Measurements from ENCODE around the gene SLF1.
A peak's percentile ranks its signal among the peaks of the same experiment; 100 is the strongest.
"Not testable (repeated sequence)": the region's sequence is repeated elsewhere in the genome, so short reads cannot be mapped to it uniquely, and the experiment has no call there.

SLF1 gene

GRCh38 chr5:94618493-94619328 lies at the start of gene SLF1, which contains the start of gene KIAA0825:
TSS of gene SLF1 (plus strand) at chr5:94618669. CDS start at chr5:94628811, 10,142 bp downstream.
TSS of gene KIAA0825 (minus strand) at chr5:94618604. CDS start at chr5:94537126, 81,478 bp downstream.
- peak; percentile 94 for DNase-seq (ENCODE audit: low read depth)
- H3K4me3 ChIP-seq (ENCODE audit: low read length): peak within 1 kb of the TSS; percentile 85
- TF ChIP-seq, protein P1, sequence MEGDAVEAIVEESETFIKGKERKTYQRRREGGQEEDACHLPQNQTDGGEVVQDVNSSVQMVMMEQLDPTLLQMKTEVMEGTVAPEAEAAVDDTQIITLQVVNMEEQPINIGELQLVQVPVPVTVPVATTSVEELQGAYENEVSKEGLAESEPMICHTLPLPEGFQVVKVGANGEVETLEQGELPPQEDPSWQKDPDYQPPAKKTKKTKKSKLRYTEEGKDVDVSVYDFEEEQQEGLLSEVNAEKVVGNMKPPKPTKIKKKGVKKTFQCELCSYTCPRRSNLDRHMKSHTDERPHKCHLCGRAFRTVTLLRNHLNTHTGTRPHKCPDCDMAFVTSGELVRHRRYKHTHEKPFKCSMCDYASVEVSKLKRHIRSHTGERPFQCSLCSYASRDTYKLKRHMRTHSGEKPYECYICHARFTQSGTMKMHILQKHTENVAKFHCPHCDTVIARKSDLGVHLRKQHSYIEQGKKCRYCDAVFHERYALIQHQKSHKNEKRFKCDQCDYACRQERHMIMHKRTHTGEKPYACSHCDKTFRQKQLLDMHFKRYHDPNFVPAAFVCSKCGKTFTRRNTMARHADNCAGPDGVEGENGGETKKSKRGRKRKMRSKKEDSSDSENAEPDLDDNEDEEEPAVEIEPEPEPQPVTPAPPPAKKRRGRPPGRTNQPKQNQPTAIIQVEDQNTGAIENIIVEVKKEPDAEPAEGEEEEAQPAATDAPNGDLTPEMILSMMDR (IDR thresholded peaks at IDR 0.05; ENCODE audit: insufficient read depth, low read depth, low read length, missing control alignments): no peak

DNA sequence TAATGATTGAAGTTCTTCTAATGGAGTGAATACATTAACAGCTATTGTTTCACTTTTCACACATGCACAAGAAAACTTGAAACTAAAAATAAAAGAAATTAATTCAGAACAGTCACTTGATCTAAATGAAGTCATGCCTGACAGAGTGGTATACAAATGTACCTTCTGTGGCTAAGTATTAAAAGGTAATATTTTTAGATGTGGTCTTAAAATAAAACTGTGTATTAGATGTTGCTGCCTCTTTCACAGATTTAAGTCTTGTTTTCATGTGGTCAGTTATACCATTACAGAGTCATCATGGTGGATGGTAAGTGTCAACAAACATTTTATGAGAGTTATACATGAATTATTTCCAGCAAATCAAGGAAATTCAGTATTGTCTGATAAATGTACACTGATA lies 47.1 kb upstream of the SLF1 start:
- TF ChIP-seq, protein P1 (IDR thresholded peaks at IDR 0.05; ENCODE audit: insufficient read depth, low read depth, low read length, missing control alignments): no peak
- no peak for DNase-seq (ENCODE audit: low read depth)
- H3K4me3 ChIP-seq (ENCODE audit: low read length): no peak overlapping the region

DNA sequence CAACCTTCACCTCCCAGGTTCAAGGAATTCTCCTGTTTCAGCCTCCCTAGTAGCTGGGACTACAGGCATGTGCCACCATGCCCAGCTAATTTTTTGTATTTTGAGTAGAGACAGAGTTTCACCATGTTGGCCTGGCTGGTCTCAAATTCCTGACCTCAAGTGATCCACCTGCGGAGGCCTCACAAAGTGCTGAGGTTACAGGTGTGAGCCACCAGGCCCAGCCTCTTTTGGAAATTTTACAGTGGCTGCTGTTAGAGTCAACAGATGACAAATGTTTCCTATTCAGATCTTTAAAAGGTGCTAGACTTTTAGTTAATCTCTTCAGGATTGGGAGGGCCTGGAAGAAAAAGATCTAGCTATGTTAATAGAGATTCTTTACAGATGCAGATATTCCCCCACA lies 45.1 kb upstream of the SLF1 start:
- not testable (repeated sequence) for H3K4me3 ChIP-seq (ENCODE audit: low read length); DNase-seq (ENCODE audit: low read depth)

DNA sequence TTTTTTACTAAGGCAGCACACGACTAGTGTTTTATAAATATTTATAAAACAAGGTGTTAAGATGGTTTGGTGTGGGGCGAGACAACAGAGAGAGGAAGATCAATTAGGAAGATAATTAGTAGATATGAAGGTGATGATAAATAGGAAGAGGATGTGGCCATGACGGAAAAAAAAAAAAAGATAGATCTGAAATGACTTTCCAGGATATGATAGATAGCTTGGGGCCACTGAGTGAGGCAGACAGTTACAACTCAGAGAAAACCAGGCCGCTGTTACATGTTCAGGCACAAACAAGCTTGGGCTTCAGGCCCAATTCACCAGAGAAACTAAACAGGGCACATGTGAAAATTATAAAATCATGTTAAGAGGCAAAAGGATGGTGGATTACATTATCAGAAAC lies 43.3 kb upstream of the SLF1 start:
- TF ChIP-seq, protein P1 (IDR thresholded peaks at IDR 0.05; ENCODE audit: insufficient read depth, low read depth, low read length, missing control alignments): no peak
- peak; percentile 65 for DNase-seq (ENCODE audit: low read depth)
- H3K4me3 ChIP-seq (ENCODE audit: low read length): no peak overlapping the region

DNA sequence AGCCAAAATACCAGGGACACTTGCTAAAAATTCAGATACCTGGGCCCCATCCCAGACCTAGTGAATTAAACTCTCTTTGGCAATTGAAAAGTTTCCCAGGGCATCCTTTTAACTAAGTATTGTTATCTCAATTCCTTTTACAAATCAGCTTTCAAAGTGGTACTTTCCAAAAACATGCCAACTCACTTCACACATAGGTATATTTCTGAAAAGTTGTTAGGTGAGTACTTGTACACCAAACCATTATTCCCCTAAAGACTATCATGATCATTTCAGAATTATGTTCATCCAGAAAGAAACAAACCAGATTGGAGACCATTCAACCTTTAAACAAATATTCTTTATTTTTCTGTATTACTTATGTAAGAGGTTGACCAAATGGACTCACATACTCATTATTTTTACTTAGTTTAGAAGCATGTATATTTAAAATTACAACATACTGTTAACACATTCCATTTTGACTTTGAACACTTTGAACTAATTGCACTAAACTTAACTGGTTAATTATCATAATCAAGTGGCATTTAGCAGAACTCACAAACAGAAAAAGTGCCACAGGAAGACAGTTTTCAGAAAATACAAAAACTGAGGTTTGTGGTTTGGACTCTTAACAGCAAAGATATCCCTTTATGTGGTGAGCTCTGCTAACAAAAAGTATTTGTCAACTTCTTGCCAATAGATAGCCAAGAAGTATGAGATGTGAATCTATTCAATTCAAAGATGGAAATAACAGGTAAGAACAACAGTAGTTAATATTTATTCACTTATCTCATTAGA lies 40.8 kb upstream of the SLF1 start:
- TF ChIP-seq, protein P1 (IDR thresholded peaks at IDR 0.05; ENCODE audit: insufficient read depth, low read depth, low read length, missing control alignments): no peak
- no peak overlapping the region for H3K4me3 ChIP-seq (ENCODE audit: low read length)
- no peak for DNase-seq (ENCODE audit: low read depth)

DNA sequence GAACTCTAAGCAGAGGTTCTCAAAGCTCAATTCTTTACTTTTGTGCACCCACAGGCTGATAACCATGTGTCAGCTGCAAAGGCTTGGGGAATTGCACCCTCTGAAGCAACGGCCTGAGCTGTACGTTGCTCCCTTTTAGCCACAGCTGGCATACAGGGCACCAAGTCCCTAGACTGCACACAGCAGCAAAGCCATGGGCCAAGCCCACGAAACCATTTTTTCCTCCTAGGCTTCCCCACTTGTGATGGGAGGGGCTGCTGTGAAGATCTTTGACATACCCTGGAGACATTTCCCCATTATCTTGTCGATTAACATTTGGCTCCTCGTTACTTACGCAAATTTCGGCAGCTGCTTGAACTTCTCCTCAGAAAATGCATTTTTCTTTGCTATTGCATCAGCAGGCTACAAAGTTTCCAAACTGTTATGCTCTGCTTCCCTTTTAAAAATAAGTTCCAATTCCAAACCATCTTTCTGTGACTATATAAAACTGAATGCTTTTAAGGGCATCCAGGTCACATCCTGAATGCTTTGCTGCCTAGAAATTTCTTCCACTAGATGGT lies 23.1 kb upstream of the SLF1 start:
- no peak for DNase-seq (ENCODE audit: low read depth)
- TF ChIP-seq, protein P1 (IDR thresholded peaks at IDR 0.05; ENCODE audit: insufficient read depth, low read depth, low read length, missing control alignments): no peak
- H3K4me3 ChIP-seq (ENCODE audit: low read length): no peak overlapping the region

DNA sequence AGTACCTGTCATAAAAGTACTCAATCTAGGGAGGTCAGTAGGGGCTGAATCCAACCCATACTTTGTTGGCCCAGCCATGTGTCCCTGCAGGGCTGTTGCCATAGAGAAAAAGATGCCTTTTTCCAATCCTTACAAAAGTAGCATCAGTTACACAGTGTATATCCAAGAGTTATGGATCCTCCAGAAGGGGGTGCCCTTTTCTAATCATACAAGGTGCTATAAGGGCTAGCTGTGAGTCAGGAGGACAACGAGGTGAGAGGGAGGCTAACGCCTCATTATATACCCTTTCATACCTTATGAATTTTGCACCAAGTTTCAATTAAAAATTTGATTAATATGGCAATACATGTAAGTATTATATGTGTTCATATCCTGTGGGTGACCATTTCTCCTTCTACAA lies 4.9 kb upstream of the SLF1 start:
- no peak overlapping the region for H3K4me3 ChIP-seq (ENCODE audit: low read length)
- DNase-seq (ENCODE audit: low read depth): peak; percentile 53
- TF ChIP-seq, protein P1 (IDR thresholded peaks at IDR 0.05; ENCODE audit: insufficient read depth, low read depth, low read length, missing control alignments): no peak
